DMS53 treated with DMSO at 0.1 percent for 48 hours (cell line): ENCODE results near the gene FGF21.

Experiments used
- DNase-seq: peaks from one replicate; lab custom pipeline; 2025; ENCODE audit not compliant: unreplicated experiment; lab: John Stamatoyannopoulos, UW

Gene FGF21

DNA sequence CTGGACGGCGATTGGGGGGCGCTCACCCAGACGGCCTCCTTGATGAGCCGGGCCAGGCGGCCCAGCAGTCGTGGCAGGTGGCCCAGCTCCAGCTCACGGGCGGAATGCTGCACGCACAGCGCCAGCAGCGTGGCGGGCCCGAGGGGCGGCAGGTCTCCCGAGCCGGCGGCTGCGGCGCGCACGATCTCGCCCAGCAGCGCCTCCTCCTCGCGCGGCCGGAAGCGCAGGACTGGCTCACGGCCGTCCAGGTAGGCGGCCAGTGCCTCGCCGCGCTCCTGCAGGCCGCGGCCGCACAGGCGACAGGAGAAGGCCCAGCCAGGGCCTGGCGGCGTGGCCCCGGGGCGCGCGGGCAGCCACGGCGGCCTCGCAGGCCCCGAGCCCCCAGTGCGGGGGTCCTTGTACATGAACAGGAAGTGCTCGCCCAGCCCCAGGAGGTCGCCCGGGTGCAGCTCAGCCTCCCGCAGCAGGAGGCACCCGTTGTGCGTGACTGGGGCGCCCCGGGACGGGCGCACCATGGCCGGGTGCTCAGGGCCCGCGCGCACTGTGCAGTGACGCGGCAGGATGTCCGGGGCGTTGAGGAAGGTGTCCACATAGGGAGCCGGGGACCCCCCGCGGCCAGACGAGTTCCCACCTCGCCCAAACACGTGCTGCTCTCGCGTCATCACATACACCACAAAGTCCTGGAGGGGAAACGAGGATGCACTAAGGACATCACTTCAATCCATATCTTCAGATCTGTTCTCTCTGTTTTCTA, 26.2 kb upstream of the FGF21 start:
- DNase-seq, result no peak

DNA sequence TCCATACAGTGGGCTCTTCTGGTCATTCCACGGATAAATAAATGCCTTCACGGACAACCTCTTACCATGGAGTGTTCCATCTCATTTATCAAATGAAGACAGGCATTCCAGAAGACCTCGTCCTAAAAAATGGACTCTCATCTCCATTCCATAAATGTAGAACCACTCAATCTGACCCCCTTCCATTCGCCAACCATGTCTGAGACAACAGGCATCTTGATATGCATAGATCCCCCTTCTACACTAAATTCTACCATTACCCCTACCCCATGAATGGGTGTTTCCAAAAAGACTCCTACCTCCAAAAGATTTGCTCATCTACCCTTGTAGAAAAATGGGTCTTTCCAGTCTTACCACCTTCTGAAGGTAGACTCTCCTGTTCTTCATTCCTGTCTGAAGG, 23.9 kb upstream of the FGF21 start:
- DNase-seq, result no peak

DNA sequence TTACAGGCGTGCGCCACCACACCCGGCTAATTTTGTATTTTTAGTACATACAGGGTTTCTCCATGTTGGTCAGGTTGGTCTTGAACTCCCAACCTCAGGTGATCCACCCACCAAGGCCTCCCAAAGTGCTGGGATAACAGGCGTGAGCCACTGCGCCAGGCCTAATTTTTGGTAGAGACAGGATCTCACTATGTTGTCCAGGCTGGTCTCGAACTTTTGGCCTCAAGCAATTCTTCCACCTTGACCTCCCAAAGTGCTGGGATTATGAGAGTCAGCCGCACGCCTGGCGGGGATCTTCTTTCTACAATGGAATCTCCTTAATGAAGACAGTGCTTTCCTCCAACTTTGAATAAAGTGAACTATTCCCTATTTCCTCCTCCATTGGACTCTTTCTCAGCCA, 20.7 kb upstream of the FGF21 start:
- DNase-seq, result no peak

DNA sequence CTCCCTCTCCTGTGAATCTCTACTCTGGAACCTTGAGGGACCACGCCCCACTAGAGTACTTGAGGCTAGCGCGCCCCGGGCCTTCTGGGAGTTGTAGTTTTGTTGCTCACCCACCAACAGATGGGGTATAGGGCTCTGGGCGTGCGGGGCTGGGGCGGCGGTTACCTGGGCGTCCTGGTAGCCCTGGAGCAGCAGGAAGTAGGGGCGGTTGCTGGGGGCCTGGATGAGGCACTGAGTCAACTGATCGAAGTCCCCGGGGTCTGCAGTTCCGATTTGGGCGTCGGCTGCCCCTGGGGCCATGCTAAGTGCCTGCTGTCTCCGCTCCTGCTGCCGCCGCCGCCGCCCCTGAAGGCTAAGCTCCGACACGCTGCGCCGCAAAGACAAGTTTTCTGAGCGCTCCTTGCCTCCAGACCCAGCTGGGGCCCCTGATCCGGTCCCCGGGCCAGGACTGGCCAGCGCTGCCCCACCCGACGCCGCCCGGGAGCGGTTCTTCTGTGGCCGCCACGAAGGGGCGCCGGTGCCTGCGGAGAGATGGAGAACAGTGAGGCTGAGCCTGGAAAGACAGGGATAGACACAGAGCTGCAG, 20.2 kb upstream of the FGF21 start:
- peak; percentile 63 for DNase-seq

DNA sequence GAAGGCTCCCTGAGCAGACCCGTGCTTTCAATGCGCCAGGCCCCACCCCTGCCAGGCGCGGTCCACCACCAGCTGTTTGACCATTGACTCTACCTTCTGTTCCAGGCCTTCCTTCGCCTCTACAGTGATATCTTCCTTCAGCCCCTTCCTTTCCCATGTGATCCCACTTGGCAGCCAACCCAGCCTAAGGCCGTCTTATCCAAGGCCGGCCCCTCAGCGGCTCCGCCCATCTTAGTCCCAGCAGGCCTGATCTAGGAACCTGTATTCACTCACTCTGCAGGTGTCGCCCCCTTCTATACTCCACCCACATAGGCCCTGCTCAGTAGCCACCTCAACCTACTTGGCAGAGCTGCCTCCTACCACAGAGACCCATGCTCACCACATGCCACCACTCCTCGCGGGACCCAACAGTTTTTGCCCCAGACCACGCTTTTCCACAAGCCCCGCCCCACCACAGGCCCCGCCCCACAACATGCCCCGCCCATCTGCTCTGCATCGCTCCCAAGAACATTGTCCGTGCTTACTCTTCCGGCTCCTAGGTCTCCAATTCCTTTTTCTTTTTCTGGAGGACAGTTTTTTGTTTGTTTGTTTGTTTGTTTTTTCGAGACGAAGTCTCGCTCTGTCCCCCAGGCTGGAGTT, 17.8 kb upstream of the FGF21 start:
- no peak for DNase-seq

DNA sequence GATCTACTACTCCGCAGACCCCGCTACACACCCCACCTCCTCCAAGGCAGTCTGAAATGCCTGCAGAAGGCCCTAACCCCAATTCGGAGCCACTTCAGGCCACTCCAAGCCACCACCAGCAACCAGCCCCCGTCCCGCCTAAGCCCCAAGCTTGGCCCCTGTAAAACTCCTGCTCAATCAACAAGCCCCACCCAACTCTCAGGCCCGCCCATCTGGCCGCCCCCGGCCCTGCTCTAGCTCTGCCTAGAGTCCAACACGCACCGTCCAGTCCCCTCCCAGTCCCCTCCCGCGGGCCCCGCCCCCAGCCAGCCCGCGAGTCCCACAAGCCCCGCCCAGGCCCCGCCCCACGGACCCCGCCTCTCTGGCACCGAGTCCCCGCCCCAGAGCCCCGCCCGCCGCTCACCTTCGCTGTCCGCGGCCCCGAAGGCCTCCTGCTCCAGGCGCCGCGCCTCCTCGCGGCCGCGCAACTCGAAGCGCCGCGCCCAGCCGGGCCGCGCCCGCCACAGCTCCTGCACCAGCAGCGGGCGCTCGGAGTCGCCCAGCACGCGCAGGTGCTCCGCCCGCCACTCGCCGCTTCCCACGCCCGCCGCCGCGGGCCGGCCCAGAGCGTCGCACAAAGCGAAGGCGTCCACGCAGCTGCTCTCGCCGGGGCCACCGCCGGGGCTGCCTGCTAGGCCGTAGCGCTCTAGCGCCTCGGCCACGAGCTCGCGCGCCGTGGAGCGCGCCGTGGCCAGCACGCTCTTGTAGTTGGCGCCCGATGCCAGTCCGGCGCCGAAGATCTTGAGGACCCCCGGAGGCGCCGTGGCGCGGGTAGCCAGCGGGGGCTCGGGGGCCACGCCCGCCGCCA, 16.5 kb upstream of the FGF21 start:
- DNase-seq, result peak; percentile 91

DNA sequence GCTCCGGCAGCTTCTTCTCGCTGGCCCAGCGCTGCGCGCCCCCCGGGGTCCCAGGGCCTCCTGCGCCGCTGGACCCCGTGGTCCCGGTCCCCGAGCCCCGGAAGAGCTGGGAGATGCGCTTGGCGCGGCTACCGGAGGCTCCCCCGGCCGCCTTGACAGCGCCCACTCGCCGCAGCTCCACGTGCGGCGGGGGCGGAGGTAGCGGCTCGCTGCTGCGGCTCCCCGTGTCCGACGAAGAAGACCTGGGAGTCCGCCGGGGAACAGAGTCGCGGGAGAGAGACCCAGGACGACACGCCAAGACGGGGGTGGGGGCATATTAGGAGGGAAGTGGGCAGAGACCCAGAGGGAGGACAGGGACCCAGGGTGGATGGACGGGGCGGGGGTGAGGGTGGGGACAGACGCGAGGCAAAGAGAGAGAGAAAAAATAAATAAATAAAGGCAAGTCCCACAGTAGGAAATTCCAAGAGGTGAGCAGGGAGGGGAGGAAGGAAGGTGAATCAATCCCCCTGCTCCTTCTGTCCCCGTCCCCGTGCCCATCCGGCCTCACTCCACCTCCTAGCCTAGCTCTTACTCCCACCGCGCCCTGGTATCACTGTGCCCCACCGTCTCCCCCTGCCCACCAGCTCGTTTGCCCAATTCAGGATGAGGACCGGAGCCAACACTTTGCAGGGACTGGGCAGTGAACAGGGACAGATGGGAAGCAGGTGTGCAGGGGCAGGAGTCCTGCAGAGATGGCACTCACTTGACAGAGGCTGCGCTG, 15.7 kb upstream of the FGF21 start:
- peak; percentile 12 for DNase-seq

DNA sequence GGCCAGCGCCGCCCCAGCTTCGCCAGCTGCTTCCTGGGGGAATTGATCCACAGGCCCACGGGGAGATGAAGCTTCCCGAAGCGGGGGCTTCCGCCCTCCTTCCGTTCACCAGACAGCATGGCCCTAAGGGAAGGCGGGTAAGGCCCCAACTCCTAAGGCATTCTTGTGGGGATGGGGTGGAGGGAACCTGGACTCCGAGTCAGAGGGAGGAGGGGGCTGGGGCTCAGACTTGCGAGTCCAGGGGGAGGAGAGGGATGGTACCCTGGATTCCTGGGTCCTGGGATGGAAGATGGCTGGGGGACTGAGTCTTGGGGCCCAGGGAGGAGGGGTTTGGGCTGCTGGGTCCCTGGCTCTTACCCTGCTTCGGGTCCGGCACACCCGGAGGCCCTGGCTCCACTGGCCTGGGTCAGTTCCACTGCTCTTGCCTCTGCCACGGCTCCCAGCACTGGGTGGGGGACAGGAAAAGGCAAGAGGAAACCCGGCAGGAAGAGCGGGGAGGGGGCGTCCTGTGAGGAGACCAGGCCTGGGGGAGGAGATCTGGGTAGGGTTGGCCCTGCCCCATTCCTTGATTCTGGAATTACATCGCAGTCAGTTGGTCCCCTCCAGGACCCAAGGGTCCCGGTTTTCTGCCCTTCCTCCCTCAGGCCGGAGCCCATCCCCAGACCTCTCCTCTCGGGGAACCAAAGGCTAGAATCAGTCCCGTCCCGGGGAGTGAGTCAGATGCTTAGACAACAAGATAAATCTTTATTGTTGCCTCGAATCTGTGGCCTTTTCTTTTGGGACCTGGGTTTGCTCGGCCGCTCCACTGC, 15.0 kb upstream of the FGF21 start, which contains the start of gene RASIP1:
Gene RASIP1 (minus strand): TSS at position 447 of the 809 bp plus-strand sequence. CDS start 328 bp downstream, at position 119.
- no peak for DNase-seq

DNA sequence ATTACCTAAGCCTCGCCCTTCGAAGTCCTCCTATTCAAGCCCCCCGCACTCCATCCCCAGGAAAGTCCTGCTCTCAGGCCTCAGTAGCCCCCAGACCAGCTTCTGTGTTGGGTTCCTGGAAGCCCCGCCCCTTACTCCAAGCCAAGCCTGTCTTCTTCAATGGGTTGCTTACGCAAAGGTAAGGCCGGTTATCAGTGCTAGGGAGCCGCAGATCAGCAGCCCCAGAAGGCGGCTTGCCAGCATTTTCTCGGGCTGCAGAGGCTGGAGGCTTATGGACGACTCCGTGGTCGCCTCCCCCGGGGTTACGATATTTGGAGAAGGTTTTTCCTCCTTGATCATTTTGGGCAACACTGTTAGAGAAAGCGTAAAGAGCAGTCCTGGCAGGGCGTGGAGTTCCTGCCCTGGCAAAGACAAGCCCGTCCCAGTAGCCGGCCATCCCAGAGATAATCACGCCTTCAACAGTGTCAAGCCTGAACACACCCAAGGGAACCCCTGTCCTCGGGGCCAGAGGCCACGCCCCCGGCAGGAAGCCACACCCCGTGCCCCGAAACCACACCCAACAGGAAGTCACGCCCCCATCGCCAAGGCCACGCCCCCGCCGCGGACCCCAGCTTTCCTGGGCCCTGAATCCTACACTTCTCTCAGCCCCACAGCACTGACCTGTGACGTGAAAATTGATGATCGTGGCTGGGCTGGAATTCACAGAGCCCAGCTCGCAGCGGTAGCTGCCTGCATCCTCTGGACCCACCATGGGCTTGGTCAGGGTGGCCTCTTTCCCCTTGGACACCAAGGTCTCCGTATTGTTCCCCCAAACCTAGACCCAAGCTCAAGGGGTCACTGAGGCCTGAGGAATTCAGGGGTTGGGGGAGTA, 14.0 kb upstream of the FGF21 start:
- DNase-seq, result no peak

DNA sequence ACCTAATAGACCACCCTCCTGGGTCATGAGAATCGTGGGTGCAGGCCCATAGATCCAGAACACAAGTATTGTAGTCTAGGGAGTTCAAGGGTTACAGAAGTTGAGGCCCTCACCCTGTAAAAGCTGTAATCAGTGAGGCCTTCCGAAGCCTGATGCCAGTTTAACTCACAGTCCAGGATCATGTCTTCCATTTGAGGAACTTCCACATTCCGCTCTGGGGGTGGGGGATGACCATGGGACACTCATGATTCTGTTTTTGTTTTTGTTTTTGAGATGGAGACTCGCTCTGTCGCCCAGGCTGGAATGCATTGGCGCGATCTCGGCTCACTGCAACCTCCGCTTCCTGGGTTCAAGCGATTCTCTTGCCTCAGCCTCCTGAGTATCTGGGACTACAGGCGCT, 13.2 kb upstream of the FGF21 start:
- DNase-seq, result no peak

DNA sequence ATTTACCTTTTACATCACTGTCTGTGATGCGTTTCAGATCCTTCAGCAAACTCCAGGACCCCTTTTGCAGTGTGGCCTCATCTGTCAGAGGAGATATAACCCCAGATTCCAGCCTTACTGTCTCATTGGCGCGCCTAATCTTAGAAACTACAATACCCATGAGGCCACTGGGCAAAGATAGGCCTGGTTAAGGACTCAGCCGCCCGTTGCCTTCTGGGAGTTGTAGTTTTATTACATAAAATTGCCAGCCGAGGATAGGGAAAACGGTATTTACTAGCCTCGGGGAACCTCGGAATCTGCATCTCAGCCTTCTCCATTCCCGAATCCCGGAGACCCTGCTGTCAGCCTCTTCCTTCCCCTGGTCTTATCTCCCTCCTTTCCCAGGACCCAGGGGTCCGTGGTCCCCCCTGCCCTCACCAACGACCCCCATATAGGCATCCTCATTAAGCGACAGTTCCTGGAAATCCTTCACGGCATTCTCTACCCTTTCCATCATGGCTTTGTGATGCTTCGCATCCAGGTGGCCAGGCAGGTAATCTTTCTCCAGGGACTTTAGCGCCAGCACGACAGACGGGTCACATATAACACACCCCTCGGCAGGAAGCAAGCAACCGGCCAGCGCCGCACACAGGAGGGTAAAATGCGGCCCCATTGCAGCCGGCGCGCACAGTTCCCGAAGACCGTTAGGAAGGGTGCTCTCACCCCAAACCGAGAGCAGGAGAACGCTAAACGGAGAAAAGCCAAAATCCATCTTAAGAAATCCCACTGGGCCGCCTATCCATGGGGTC, 9.9 kb upstream of the FGF21 start:
- peak; percentile 69 for DNase-seq

DNA sequence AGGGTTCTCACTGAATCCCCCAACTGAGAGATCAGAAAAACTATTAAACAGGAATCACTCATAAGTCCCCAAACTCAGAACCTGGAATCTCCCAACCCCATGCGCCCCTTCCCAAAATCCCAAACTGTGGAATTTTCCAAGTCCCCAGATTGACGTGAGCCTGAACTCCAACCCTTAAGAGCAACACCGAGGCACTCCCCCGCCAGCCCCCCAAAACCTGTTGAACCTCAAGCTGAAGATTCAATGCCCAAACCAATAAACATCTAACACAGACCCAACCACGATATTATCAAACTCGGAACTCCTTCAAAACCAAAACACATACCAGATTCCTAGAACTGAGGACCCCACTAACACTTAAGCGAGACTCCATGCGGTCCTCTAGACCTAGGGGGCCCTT, 9.2 kb upstream of the FGF21 start:
- no peak for DNase-seq

DNA sequence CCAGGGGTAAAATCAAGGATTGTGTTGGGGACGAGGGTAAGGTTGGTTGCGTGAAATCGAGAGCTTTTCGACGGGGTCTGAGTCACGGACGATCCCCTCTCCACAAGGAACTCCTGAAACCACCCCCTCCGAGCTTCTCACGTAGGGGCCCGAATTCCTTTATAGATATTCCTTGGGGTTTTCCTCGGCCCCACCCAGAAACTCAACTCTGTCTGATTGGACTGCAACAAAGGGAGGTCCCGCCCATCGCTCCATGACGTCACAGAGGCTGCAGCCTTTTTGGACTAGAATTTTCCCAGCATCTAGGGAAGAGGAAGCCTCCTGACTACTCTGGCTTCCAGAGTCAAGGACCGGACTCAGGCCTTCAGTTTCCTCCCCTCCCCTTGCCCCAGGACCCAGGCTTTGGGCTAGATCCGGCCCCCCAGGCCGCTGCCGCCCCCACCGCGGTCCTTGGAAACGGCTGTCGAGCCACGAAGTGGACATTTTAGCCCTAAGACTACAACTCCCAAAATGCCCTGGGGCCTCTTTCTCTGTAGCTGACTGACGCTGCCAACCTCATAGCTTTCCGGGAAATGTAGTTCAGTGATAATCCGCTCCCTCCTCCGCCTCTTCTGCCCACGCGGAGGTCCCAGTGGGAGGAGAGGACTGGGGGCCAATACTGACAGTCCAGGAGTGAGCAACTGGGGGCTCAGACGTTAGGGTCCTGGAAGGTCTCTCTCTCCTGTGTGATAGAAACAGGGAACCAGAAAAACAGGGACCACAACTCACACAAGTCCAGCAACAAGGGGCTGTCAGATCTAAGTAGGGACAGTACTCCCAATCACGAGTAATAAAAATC, 8.4 kb upstream of the FGF21 start, which contains the start of gene IZUMO1:
Gene IZUMO1 (minus strand): TSS at position 172 of the 838 bp plus-strand sequence. CDS start 1,050 bp downstream, outside the sequence.
- peak; percentile 49 for DNase-seq

DNA sequence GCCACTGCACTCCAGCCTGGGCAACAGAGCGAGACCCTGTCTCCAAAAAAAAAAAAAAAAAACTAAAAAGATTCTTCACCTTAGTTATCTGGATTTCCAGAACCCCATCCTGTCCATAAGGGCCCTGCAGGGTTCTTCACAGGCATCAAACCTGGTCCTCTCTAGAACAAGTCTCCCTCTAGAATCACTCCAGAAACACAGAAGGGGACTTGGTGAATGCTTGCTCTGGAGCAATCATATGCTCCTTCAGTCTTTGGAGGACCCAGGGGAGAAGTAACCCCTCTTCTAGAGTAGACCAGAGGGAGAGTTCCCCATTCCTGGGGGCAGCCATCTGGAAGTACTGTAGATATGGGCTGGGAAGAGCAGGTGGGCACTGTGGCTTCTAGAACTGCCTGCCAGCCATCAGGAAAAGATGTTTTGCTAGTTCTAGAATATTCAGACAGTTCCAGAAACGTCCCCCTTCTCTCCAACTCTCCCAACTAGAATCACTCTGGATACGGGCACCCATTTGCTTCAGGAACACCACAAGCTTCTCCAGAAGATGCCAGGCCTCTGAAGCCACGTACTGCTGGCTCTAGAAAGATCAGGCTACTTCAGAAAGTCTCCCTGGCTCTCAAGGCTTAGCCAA, 5.6 kb upstream of the FGF21 start:
- DNase-seq, result no peak

DNA sequence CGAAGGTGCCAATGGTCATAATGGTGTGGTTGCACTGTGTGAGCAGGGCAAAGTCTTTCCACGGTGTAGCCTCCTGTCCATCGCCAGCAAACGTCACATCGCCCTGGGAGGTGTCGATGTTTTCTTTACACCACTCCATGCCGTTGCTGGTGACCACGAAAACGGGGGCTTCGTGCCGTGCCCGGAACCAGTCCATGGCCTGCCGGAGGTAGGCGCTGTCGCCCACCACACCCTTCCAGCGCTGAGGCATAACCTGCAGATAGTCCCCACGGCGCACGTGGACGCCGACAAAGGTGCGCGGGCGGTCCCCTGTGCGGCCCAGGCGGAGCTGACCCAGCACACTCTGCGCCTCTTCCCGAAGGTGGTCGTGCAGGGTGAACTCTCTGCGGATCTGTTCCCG, 5.0 kb upstream of the FGF21 start:
- DNase-seq, result no peak

DNA sequence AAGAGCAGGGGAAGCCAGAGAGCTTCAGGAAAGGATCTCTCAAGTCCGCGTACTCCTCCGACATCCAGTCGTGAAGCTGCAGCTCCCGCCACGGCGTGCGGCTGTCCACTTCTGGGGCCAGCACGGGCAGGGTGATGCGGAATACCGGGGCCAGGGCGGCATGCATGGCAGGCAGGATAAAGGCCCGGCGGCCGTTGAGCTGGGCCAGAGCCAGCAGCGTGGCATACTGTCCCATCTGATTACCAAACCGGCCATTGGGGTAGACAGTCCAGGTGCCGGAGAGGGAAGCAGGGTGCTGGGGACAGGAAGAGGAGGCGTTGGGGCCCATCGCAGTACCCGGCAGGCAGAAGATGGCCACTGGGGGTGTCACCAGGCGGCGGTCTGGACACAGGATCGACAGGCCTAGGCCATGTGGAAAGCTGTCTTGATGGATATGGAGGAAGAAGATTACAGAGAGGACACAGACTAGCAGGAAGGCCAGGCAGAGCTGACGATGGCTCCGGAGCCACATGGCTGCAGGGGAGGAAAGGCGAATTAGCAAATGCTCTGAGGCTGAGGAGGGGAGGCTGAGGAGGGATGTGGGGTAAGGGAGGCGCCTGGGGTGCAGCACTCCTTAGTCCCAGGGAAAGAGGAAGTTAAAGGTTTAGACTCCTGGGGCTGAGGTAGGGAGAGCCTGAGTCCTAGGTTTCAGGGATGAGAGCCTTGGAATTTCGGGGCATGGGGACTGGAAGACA, 4.4 kb upstream of the FGF21 start:
- DNase-seq, result no peak
